Left ventricle myocardium superior (tissue), 1 donor: ENCODE measurements around the gene SMARCAD1. TPM values are rescaled to one million over a fixed set of nuclear protein-coding genes. Genes with fewer than 3 reads are reported as not detected.
A peak's percentile ranks its signal among the peaks of the same experiment; 100 is the strongest.

ENCODE experiments used
- ATAC-seq: fragments of 200-7000 bp; cut with Tn5 transposase; one replicate; pipeline ENCODE4 v1.9.1; 2020; ENCODE audit warnings: mild to moderate bottlenecking, moderate library complexity
- DNase-seq: peaks from one replicate; pipeline ENCODE4 v3.0.0-alpha.2; 2020
- intact Hi-C: fragments of 100-400 bp; cut with micrococcal nuclease; formaldehyde crosslinking; loops from one replicate; pipeline ENCODE4 v1.11.0; 2022
- total RNA-seq: library from RNA; stranded (reverse); fragmentation: NEBNext Ultra II Directional; extraction: Animal tissue kit (Norgen Biotek cat#: 25700); gene quantifications from one replicate; pipeline ENCODE4 v1.2.1, GENCODE V29; 2021
- donor health status: DM: no; HTN: yes; CAD: no; lungs with severe emphysema.

SMARCAD1 gene
- total RNA-seq, 1 donor from 2014 or later = 10.9 TPM

DNA sequence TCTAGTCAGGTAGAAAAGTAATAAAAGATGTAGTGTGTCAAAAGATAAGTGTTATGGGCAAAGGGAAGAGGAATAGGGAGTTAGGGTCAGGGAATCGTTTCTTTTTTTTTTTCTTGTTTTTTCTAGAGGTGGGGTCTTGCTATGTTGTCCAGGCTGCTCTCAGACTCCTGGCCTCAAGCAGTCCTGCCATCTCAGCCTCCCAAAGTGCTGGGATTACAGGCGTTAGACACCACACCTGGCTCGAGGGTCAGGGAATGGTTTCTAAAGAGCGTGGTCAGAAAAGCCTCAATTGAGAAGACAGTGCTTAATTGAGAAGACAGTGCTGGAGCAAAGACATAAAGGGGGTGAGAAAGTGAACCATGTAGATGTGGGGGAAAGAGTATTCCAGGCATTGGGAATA lies 19.1 kb downstream of the SMARCAD1 start:
- ATAC-seq (no peak), DNase-seq (no peak)
- intact Hi-C loops = no loop called here

DNA sequence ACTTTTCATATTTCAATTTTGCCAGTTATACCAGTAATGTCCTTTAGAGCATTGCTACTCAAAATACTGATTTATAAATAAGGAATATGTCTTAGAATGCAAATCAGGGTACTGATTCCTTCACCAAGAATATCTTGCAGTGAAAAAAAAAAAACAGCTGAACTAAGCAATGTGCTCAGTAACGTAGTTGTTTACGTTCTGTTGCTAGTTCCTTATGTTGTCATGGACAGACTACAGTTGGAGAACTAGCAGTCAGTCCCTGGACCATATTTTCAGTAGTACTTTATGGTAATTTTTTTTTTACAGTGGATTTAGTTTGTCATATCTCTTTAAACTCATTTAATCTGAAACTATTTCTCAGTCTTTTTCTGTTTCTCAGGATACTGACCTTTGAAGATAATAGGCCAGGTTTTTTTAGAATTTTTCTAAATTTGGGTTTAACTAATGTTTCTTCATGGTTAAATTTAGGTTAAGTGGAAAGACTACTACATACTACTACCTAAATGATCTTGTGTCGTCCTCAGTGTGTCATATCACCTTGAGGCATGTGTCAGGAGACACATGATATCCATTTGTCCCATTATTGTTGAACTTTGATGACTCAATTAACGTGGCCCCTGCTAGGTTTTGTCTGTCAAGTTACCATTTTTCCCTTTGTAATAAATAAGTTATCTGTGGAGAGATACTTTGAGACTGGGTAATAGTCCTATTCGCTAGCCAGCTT lies 21.0 kb downstream of the SMARCAD1 start:
- DNase-seq (no peak), ATAC-seq (peak; percentile 51)
- intact Hi-C loops = no loop called here

GRCh38 chr4:94232519-94232918 lies 24.9 kb downstream of the SMARCAD1 start:
- ATAC-seq (no peak), DNase-seq (no peak)
- intact Hi-C loops = no loop called here

GRCh38 chr4:94235825-94236224 lies 28.2 kb downstream of the SMARCAD1 start:
- ATAC-seq = no peak
- intact Hi-C loops = no loop called here
- no peak for DNase-seq

DNA sequence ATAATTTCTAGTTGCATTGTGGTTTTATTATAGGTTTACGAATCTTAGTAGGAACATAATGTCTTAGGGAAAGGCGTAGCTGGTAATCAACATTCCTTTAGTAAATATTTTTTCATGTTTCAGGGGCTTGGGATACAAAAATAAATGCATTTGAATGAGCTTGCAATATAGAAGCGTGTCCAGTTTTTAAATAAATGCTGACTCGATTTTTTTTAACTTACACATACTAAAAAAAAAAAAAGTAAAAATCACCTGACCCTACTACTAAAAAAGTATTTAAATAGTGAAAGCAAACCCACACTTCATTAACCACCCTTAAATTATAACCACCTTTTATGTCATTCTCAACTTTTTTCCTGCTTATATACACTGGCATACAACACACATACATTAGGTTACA lies 29.6 kb downstream of the SMARCAD1 start:
- ATAC-seq (no peak), DNase-seq (no peak)
- intact Hi-C loops = no loop called here

DNA sequence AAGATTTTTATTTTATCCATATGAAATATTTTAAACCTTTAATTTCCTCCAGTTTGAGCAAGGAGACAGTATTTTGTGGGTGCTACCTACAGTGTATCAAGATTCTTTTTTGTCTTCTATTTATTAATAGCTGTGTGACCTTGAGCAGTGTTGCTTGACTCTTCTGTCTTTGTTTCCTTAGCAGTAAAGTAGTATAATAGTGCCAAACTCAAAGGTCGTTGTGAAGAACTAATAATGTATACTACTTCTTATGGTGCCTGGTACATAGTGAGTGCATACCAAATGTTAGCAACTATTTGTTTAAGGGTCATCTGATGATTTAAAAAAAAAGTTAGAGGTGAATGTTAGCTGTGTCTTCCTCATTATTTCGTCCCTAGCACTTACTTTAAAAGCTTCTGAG lies 30.5 kb downstream of the SMARCAD1 start:
- intact Hi-C loops = no loop called here
- DNase-seq (no peak), ATAC-seq (peak; percentile 36)

- no peak for ATAC-seq
- intact Hi-C loops = no loop called here
- DNase-seq = no peak
Measured at GRCh38 chr4:94240384-94240783, 32.7 kb downstream of the SMARCAD1 start.

DNA sequence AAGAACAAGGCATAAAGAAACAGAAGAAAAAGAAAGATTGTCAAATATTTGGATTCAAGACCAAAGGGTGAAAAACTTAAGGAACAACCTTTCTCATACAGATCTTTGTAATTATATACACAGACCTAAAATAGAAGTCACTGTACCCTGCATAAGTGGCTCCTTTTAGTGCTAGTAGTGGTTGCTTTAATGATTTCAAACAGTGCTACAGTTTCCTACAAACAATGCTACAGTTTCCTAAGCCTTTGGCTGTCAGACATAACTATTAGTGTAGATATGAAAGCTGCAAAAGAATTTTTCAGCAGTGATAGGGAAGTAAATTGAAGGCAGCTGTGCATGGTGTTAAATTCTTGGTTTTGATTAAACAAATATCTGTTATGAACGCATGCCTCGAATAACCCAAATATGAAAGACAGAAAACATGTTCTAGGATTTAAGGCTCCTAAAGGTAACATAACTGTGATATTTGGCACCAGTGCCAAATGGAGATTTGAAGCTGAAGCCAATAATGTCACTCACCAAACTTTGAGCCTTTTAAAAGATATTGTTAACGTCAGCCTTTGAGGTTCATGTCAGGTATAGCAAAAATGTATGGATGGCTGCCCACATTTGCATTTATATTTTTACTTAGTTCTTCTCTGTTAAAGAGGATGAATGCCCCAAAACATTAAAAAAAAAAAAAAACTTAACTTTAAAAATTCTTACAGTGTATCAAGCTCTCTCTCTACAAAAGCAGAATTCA lies 36.6 kb downstream of the SMARCAD1 start:
- intact Hi-C loops = no loop called here
- DNase-seq (no peak), ATAC-seq (peak; percentile 75)

DNA sequence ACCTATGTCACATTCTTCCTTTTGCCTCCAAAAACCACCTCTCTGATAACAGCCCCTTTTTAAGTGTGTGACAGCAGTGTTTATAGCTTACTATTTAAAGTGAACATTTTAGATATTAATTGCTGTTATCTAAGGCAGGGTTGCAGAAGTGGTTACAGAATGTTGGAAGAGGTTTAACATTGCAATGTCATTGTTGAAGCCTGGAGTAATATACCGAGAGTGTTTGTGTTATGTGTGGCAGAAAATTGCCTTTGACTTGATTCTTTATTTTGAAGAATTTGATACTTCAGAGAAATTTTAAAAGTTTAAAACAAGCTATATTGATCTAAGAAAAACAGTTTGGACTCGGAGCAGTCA lies 37.1 kb downstream of the SMARCAD1 start:
- intact Hi-C loops = no loop called here
- ATAC-seq (peak; percentile 79), DNase-seq (no peak)

DNA sequence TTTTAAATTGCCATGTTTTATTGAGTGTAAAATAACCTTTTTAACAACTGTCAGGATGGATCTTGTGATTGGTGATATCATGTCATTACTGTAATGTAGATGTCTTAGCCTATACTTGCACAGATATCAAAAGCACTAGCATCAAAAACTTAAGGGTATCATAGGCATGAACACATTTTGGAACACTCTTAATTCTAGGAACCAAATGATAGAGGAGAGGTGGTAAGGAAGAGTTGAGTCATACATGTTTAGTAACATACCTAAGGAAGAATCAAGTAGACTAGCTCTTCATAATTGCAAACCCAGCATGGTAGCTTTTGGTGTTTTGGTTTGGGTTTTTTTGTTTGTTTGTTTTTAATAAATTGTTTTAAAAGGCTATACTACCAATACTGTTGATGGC lies 43.4 kb downstream of the SMARCAD1 start:
- intact Hi-C loops = no loop called here
- ATAC-seq (no peak), DNase-seq (no peak)

GRCh38 chr4:94253036-94253435 lies 45.4 kb downstream of the SMARCAD1 start:
- DNase-seq = no peak
- intact Hi-C loops = no loop called here
- no peak for ATAC-seq

DNA sequence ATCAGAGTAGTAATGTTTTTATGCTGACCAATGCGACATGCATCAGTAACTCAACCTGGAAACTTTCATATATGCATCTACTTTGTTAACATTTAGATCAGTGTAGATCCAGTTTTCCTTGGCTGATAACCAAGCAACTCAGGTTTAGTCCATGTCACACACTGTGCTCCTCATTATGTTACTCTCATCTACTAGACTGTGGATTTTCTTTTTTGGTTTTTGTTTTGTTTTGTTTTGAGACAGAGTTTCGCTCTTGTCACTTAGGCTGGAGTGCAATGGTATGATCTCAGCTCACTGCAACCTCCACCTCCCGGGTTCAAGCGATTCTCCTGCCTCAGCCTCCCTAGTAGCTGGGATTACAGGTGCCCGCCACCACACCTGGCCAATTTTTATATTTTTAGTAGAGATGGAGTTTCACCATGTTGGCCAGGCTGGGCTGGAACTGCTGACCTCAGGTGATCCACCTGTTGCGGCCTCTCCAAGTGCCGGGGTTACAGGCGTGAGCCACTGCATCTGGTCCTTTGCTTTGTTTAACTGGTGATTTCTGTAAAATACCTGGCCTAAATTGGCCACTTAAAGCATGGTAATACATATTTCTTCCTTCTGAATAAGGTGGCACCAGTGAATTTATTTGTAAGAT lies 48.6 kb downstream of the SMARCAD1 start:
- intact Hi-C loops = no loop called here
- ATAC-seq (no peak), DNase-seq (no peak)

- no peak for ATAC-seq
- intact Hi-C loops = no loop called here
- no peak for DNase-seq
Measured at GRCh38 chr4:94256828-94257227, 49.2 kb downstream of the SMARCAD1 start.

GRCh38 chr4:94262163-94263016 lies 54.7 kb downstream of the SMARCAD1 start:
- DNase-seq (no peak), ATAC-seq (no peak)
- intact Hi-C loops = no loop called here

GRCh38 chr4:94267037-94267436 lies 59.4 kb downstream of the SMARCAD1 start:
- ATAC-seq (no peak), DNase-seq (no peak)
- intact Hi-C loops = no loop called here

DNA sequence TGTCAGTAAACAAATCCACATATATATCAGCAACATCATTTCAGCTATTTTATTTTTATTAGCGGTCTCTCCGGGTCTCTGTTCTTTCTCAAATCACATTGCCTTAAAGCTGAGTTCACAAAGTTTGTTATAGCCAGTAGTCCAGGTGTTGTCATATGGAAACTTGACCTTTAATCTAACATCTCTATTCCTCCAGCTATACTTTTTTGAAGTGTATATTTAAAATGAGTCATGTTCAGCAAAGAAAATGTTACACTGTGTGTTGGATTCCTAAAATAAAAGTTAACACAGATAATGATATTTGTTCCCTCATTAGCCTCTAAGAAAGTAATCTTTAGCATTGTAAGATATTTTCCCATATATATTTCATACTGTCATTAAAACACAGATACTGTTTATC lies 63.6 kb downstream of the SMARCAD1 start:
- intact Hi-C loops = no loop called here
- DNase-seq (no peak), ATAC-seq (no peak)

GRCh38 chr4:94274912-94275311 lies 67.2 kb downstream of the SMARCAD1 start:
- intact Hi-C loops = no loop called here
- DNase-seq = no peak
- ATAC-seq = no peak

- intact Hi-C loops = no loop called here
- no peak for DNase-seq
- no peak for ATAC-seq
Measured at GRCh38 chr4:94276204-94276603, 68.5 kb downstream of the SMARCAD1 start.

- DNase-seq = no peak
- ATAC-seq = no peak
- intact Hi-C loops = no loop called here
Measured at GRCh38 chr4:94277534-94277933, 69.9 kb downstream of the SMARCAD1 start.

DNA sequence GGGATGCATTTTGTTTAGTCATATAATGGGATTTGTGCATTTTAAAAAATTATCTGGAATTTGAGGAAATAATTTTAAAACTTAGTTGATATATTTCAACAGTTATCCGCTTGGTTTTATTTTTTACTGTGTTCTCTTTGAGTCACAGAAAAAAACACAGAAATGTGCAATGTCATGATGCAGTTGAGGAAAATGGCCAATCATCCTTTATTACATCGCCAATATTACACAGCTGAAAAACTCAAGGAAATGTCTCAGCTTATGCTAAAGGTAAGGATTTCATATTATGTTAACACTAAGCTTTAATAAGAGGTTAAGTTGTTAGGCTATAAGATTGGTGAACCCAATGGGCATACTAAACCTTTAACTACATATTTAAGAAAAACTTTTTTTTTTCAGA lies 71.1 kb downstream of the SMARCAD1 start:
- DNase-seq (no peak), ATAC-seq (no peak)
- intact Hi-C loops = no loop called here
